ENCODE measurements around the gene PLCB1. TPM values are rescaled to one million over a fixed set of nuclear protein-coding genes. Genes with fewer than 3 reads are reported as not detected.

Gene PLCB1
- total and polyA plus RNA-seq, 10 of the 15 experiments (the other 5 are each of a cell fraction or from before 2014, with no cell fraction given) = 0.05 to 5.3 (median 0.17) TPM; not detected in 1

DNA sequence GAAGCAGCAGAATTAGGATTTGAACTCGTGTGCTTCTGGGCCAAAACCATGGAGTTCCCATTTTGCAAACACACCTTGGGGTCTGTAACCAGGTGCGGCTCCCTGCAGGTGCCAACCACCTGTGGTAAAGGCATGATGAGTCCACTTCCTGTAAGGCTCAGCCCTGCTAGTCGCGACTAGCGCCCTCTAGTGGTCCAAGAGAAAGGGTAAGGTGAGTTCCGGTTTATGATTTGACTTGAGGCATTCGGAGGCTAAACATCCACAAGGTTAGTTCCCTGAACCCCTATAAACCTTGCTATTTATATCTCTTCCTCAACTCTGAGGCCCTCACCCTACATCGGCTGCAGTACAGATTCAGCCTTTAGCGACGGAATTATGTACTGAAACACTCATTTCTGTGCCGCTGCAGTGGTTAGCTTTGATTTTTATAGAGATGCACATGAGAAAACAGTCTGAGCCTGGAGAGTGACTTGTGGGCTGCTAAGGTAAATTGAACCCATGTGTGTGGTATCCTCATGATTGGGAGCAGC is 173.4 kb downstream of the PLCB1 start (continued):
- TF ChIP-seq ZNF207 (IDR thresholded peaks at IDR 0.05; ENCODE audit: borderline replicate concordance) (no peak), PML (IDR thresholded peaks at IDR 0.05; ENCODE audit: low read length) (no peak), NFYA (IDR thresholded peaks at IDR 0.05; ENCODE audit: borderline replicate concordance, low read depth, low read length) (no peak), NFXL1 (IDR thresholded peaks at IDR 0.05; ENCODE audit: borderline replicate concordance) (no peak), ZZZ3 (IDR thresholded peaks at IDR 0.05; ENCODE audit: control insufficient read depth, insufficient read length, low read depth) (no peak), SREBF2 (IDR thresholded peaks at IDR 0.05; ENCODE audit: low read length) (no peak), STAT1 (conservative IDR thresholded peaks at IDR 0.05) (no peak), SMAD5 (IDR thresholded peaks at IDR 0.05; ENCODE audit: low read depth) (no peak), NFIC (IDR thresholded peaks at IDR 0.05; ENCODE audit: low read depth, low read length) (no peak), RBBP5 (conservative IDR thresholded peaks at IDR 0.05) (no peak), SMC3 (IDR thresholded peaks at IDR 0.05; ENCODE audit: borderline replicate concordance, low read length) (peak; percentile 78), BCL11A (IDR thresholded peaks at IDR 0.05; ENCODE audit: low read depth, low read length) (no peak), IKZF2 (IDR thresholded peaks at IDR 0.05) (no peak), FOXM1 (IDR thresholded peaks at IDR 0.05; ENCODE audit: low read depth, low read length) (no peak), SPI1 (IDR thresholded peaks at IDR 0.05; ENCODE audit: borderline replicate concordance, insufficient read depth, low read depth, low read length) (peak; percentile 50; the same call in 1 of the 2 replicates)

DNA sequence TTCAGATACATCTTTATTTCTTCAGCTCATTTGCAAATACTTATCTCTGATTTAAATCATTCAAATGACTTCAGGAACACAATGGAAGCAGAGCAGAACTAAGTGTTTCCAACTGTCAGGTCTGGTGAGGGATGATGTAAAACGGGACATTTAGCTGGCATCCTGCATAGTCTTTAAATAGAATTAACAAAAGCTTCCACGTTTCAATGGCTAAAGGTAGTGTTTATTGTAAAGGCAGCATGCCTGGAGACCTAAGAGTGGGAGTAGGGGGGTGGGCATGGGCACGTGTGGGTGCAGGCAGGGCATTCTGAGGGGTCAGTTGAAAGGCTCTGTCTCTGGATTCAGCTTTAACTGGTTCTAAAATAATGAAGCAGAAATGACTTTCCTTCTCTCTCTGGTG is 174.9 kb downstream of the PLCB1 start:
- H3K36me3 ChIP-seq (ENCODE audit: control insufficient read depth in 2 of 2, insufficient read depth in 2 of 2, low read length in 1 of 2) = no peaks in the 10 kb centered on the region
- H3K4me2 ChIP-seq (ENCODE audit: control insufficient read depth, insufficient read depth) = no peak overlapping the region
- intact Hi-C loops (cut with micrococcal nuclease; ENCODE audit: unreplicated experiment) (loop anchor here (5.0 kb wide), 2 partner anchors 145 to 265 kb away; no protein-coding TSS in a partner anchor), in situ Hi-C loops (cut with MboI) (no loop called here)
- no peak for TF ChIP-seq NFYA (IDR thresholded peaks at IDR 0.05; ENCODE audit: borderline replicate concordance, low read depth, low read length)
- no peak for TF ChIP-seq POLR2A (IDR thresholded peaks at IDR 0.05; ENCODE audit: low read depth, low read length)
- TF ChIP-seq MEF2B (IDR thresholded peaks at IDR 0.05; ENCODE audit: partially characterized antibody, poor library complexity, severe bottlenecking) = no peak
- no peak for TF ChIP-seq SUZ12 (IDR thresholded peaks at IDR 0.05; ENCODE audit: unreplicated experiment)
- no peak for TF ChIP-seq SPI1 (IDR thresholded peaks at IDR 0.05; ENCODE audit: borderline replicate concordance, insufficient read depth, low read depth, low read length)
- TF ChIP-seq CBX3 (IDR thresholded peaks at IDR 0.05; ENCODE audit: borderline replicate concordance, low read depth) = no peak
- TF ChIP-seq RB1 (IDR thresholded peaks at IDR 0.05; ENCODE audit: borderline replicate concordance) = no peak
- TF ChIP-seq HDGF (IDR thresholded peaks at IDR 0.05) = no peak
- ChIA-PET SMC1A (ENCODE audit: uncharacterized antibody, unreplicated experiment) (interaction anchor here (1.0 to 2.2 kb wide), 8 partner anchors 8 to 416 kb away, joined by 3 to 8 read pairs (median 4); no protein-coding TSS in a partner anchor), RAD21 (ENCODE audit: unreplicated experiment) (interaction anchor here (0.7 to 2.2 kb wide), 6 partner anchors 18 to 415 kb away, joined by 3 to 8 read pairs (median 4); no protein-coding TSS in a partner anchor), CTCF (interaction anchor here (0.7 to 2.9 kb wide), 15 partner anchors 8 to 415 kb away, joined by 3 to 22 read pairs (median 3); partner anchors contain the start of gene PLCB1), POLR2A (interaction anchor here (0.6 kb wide), 1 partner anchor 10 kb away, joined by 4 read pairs; no protein-coding TSS in a partner anchor)
- H4K20me1 ChIP-seq (ENCODE audit: control insufficient read depth, insufficient read depth) = no peaks in the 10 kb centered on the region
- 0% methylated on average over 3 of the region's 3 CpGs for WGBS (ENCODE audit: insufficient coverage, insufficient replicate concordance, low lambda C conversion rate, missing lambda C conversion rate)
- H3K4me1 ChIP-seq (ENCODE audit: control insufficient read depth, insufficient read depth, low read length) = no peaks in the 10 kb centered on the region
- no TSS peak for BruUV-seq (replicated peaks)
- no peak overlapping the region for H3K9ac ChIP-seq (ENCODE audit: control insufficient read depth, insufficient read depth, low read length)
- H3K9me3 ChIP-seq (replicated peaks; ENCODE audit: control insufficient read depth, insufficient read depth, low read length) = no peaks in the 10 kb centered on the region
- no peak for DNase-seq (ENCODE audit: low read depth, low spot score)
- ATAC-seq = no peak
- H2AFZ ChIP-seq (ENCODE audit: control insufficient read depth, low read depth, low read length) = no peak overlapping the region
- H3K27me3 ChIP-seq (replicated peaks in 1 of 2; ENCODE audit: control insufficient read depth in 2 of 2, insufficient read depth in 2 of 2, low read length in 1 of 2) = no peaks in the 10 kb centered on the region
- no peak overlapping the region for H3K4me3 ChIP-seq
- H3K27ac ChIP-seq (ENCODE audit: control insufficient read depth, insufficient read depth) = no peak overlapping the region
- H3K79me2 ChIP-seq (ENCODE audit: control insufficient read depth, insufficient read depth, low read length) = no peaks in the 10 kb centered on the region
- FAIRE-seq = no peak
